H4 (cell line): ENCODE data around the gene PROKR1. TPM values are rescaled to one million over a fixed set of nuclear protein-coding genes. Genes with fewer than 3 reads are reported as not detected.

ENCODE experiments used
- DNase-seq: peaks from one replicate; pipeline ENCODE4 v3.0.0-alpha.2; 2015; ENCODE audit warnings: low spot score
- total RNA-seq: library from RNA; depleted of rRNA; stranded (reverse); fragments of >200 nt; shearing (Covaris generic); gene quantifications from 2 replicates; pipeline ENCODE4 v1.2.3, GENCODE V29; 2014; rRNA removed

PROKR1 gene
- total RNA-seq, 1 experiment from 2014 or later = not detected

GRCh38 chr2:68698567-68699377 lies 55.4 kb downstream of the PROKR1 start:
- DNase-seq = no peak

- DNase-seq = no peak
Measured at GRCh38 chr2:68700560-68700959, 57.2 kb downstream of the PROKR1 start.

- no peak for DNase-seq
Measured at GRCh38 chr2:68706637-68707036, 63.3 kb downstream of the PROKR1 start.

Other genes with a start within 250 kb of the PROKR1 start
- gene FBXO48, start 176.3 kb upstream of the PROKR1 start, total RNA-seq = 0.31 and 0.72 TPM in 2 replicates
- gene APLF, start 176.0 kb upstream of the PROKR1 start, total RNA-seq = 2.1 and 2.8 TPM in 2 replicates
- 0.49 and 0.56 TPM in 2 replicates for gene ARHGAP25, start 91.2 kb downstream of the PROKR1 start, total RNA-seq
- gene BMP10, start 227.8 kb downstream of the PROKR1 start, total RNA-seq = not detected in 2 replicates